GM18502 (cell line): Measurements from ENCODE around the gene BLID.

Experiments used
- ATAC-seq: cut with Tn5 transposase; IDR thresholded peaks from one replicate; pipeline ENCODE4 v1.9.1; 2021; ENCODE audit warnings: mild to moderate bottlenecking; ENCODE audit not compliant: unreplicated experiment, poor library complexity

The BLID gene, protein sequence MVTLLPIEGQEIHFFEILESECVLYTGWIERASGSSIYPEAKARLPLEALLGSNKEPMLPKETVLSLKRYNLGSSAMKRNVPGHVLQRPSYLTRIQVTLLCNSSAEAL

GRCh38 chr11:122115524-122116379 is at the start of gene BLID:
BLID (minus strand) TSS chr11:122116215; CDS start chr11:122115922, 293 bp downstream.
- no peak for ATAC-seq

DNA sequence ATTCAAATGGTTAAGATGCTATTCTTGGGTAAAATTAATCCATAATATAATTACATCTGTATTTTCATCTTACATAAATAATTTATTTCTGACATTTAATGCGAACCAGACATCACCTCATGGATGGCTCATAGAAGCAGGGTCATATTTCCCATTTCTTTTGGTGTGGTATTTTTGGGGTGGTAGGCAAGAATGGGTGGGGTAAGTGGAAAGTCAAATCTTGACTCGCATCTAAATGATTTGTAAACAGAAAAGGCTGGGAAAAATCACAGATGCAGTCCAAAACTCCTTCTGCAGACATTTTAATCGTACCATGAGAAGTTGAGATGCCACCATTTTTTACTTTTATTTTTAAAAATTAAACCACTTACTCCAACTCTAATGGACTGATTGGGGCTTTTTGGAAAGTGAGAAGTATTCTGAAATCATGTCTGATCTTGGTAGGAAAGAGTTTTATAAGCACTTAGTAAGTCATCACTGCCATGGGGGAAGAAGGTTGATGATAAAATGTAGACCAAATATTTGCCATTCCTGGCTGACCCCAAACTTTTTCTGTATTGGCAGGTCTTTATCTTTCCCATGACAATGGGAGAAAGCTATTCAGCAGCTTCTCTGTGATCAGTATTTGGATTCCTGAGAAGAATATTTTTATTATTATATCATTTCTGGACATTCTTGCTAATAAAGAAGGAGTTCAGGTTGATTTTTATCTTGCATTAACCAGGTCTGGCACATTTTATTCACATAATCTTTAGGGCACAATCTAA is 47.2 kb upstream of the BLID start:
- ATAC-seq, result no peak

DNA sequence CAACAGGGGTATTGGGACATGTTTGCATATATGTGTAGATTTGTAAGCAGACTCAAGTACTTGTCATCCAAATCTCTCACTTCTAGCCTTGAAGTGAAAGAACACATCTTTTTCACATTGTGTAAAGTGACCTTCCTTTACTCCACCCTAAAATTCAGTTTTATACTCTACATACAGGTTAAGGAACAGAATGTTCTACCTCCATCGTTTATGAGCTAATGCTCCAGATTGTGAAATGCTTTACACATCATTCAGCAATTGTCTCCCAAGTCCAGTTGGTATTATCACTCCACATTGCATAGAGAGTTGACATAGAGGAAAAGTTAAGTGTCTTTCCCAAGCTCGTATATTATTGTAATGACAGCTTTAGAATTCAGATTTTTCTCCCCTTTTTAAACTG is 46.1 kb upstream of the BLID start:
- no peak for ATAC-seq

DNA sequence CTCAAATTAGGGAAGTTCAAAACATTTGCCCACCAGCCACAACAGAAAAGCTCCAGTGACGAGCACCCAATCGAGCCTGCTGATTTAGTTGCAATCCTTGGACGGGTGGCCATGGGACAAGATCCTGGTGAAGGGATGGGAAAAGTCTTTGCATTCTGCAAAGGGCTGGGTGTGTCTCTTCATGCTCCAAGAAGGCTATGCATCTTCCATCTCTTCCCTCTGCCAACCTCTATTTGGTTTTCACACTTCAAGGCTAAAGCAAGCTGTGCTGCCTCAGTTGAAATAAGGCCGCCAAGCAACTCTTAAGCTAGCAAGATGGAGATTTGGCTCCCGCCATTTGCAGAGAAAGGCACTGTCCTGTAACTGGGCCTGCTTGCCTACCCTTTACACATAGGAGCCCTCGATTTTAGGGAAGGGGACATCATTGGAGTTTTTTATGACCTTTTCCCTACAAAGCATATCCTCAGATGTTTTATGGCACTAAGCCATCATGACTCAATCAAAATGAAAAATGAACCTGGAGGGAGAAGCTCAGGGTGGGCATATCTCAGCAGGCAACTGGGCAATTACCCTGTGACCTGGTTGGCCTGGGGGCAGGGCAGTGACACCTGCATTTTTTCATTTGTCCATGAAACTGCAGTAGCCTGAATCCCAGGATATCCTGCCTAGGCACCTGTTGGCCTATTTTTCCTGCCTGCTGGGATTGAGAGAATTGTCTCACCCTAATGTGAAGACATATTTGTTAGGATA is 45.0 kb upstream of the BLID start:
- ATAC-seq, result no peak

- ATAC-seq, result no peak
Measured at GRCh38 chr11:122159861-122160260, 43.8 kb upstream of the BLID start.

GRCh38 chr11:122159173-122159721 is 43.2 kb upstream of the BLID start:
- ATAC-seq, result no peak

GRCh38 chr11:122158171-122158570 is 42.2 kb upstream of the BLID start:
- ATAC-seq, result no peak

- ATAC-seq, result no peak
Measured at GRCh38 chr11:122157653-122158161, 41.7 kb upstream of the BLID start.

DNA sequence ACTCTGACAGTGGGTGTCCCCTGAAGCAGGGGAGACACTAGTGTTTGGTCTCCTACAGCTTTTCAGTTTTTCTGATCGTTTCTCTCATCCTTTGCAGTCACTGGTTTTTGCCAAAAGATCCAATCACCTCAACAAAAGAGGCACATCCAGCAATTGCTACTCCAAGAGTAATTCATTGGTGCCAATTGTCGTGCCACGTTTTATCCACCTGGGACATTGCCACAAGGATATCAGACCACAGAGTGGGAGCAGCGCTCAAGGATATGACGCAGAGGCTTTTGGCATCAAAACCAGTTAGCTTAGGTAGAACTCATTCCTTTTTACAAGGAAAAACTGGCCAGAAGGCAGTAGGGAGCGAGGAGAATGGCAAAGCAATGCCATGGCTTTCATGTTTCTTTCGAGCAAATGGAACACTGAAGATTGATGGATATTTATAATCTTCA is 40.9 kb upstream of the BLID start:
- no peak for ATAC-seq

- ATAC-seq, result no peak
Measured at GRCh38 chr11:122155765-122156527, 39.9 kb upstream of the BLID start.

- no peak for ATAC-seq
Measured at GRCh38 chr11:122154994-122155393, 39.0 kb upstream of the BLID start.

DNA sequence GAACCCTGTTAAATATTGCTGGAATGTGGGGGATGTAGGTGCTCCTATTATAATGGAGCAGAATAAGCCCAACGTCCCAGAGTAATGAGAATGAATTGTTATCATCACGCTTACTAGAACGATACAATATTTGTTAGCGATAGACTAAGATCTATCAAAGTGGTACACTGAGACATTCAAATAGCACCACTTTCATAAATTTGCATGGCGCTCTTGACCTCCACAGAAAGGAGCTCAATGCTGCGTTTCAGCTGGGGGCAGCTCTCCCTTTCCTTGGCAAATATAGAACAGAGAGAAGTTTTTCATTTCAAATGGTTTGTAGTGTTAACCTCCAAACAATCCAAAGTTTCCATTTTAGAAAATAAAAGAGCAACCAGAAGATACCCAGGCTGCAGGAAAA is 38.2 kb upstream of the BLID start:
- ATAC-seq, result no peak

GRCh38 chr11:122153746-122154145 is 37.7 kb upstream of the BLID start:
- ATAC-seq, result no peak

DNA sequence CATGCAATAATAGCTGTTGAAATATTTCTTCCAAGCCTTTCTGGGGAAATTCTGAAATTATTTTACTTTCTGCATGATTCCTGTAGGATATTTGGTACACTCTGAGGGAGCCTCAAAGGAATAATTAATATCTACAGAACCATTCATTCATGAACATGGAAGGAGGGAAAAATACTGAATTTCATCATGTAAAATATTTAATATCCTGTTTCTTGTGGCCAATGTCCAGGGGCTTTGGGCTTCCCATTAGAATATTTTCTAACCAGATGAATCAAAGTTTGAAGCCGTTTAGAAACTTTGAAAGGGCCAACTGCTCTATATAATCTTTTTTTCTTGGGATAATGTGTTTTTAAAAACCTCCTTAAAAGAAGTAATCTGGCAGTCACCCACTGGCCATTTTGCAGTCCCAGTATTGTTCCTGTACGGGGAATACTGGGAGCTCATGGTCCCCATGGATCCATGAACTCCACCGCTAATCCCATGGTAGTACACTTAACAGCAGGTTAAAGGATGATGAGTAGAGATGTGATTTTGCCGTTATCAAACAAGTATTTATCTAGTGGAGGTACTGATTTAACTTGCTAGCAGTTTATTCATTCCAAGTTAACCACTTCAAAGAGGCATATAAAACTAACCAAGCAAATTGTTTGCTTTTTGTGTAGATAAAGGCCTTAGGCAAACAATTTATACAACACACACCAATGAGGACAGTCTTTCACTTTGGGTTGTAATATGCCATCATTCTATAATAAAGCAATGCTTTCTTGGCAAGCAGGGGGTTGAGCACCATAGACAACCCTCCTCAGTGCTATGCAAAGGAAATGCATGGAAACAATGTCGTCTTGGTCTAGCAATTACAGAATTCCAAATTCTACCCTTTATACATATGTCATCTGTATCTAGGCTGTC is 34.5 kb upstream of the BLID start:
- ATAC-seq, result no peak

DNA sequence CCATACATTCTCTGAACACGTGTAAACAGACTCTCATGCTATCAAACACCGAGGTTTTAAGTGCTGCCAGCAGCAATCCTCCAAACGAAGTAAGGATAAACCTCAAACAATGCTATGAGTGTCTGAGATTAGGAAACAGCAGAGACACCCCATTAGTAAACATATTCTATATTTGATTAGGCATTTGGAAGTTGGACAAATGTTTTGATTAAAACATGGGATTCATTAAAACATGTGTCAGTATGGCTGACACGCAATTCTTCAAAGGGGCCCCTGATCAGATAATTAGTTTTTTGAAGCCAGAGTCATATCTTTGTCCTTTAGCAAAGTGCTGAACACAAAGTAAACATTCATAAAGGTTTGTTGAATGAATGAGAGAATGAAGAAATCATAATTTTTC is 33.2 kb upstream of the BLID start:
- ATAC-seq, result no peak

- ATAC-seq, result no peak
Measured at GRCh38 chr11:122146475-122146874, 30.5 kb upstream of the BLID start.

DNA sequence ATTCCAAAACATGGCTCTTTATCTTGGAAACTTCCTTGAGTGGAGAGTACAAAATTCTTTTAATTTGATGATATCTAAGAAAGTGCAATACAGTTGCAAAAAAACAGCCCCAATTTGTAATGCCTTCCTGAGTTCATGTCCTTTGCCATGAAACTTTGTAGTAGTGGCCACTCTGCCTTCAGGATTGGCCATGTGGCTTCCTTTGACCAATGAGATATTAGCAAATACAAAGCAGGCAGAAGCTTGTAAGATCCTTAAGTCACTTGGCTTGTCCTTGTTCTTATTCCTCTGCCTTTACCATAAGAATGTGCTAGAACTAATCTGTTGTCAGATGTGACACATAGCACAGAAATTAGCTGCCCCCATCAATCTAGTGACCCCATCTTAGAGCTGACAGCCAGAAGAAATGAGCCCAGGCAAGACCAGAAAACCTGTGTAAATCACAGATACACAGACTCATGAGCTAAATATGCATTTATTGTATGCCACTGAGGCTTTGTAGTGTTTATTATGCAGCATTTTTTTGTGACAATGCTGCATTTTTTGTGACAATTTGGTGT is 29.8 kb upstream of the BLID start:
- ATAC-seq, result no peak

DNA sequence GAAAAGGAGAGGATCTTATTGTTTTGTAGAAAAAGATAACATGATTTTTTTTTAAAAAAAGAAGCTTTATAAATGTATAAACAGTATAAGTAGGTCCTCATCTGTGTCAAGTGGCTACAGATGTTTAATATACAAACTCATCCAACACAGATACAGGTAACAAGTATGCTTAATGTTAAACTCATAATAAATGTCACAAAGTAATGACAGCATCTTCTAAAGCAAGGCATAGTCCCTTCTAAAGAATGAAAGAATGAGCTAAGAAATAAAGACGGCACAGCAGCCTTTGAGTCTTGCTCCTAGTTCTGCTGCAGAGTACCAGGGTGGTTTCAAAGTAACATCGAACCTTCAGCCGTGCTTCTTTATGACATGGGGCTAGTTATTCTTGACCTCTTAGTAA is 28.7 kb upstream of the BLID start:
- no peak for ATAC-seq
